ENCODE results near the gene PRSS21.

The PRSS21 gene

DNA sequence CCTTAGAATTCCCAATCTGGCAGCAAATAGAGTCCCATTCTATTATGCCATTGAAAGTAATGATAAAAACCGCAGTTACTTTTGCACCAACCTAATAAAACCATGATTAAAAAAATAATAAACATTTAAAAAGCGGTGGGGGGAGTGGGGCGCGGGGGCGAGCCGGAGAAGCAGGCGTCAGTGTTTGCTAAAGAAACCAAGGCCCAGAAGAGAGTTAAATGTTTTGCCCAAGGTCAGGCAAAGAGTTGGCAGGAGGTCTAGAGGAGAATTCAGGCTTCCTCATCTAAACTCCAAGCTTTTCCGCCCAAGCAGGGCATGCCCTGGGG is 50.6 kb downstream of the PRSS21 start:
- H3K9me3 Mint-ChIP-seq, result no peaks in the 10 kb centered on the region
- peak overlapping the region; percentile 88 for H3K4me3 Mint-ChIP-seq
- peak overlapping the region; percentile 91 for H3K27ac Mint-ChIP-seq (ENCODE audit: low read depth)
- no peaks in the 10 kb centered on the region for H3K27me3 Mint-ChIP-seq
- DNase-seq (ENCODE audit: low spot score in 2 of 2) (no peak), ATAC-seq (replicated peaks; ENCODE audit: extremely low read depth, poor library complexity, severe bottlenecking) (no peak)
- H3K36me3 Mint-ChIP-seq (ENCODE audit: insufficient read depth), result peaks cover 2% of the 10 kb centered on the region
- peaks cover 6% of the 10 kb centered on the region for H3K4me1 Mint-ChIP-seq

GRCh38 chr16:2867987-2868789 is 51.2 kb downstream of the PRSS21 start:
- Mint-ChIP-seq H3K27me3 (no peaks in the 10 kb centered on the region), H3K4me1 (peaks cover 6% of the 10 kb centered on the region), H3K9me3 (no peaks in the 10 kb centered on the region), H3K27ac (ENCODE audit: low read depth) (peak overlapping the region; percentile 91), H3K4me3 (peak overlapping the region; percentile 88), H3K36me3 (ENCODE audit: insufficient read depth) (peaks cover 2% of the 10 kb centered on the region)
- ATAC-seq (replicated peaks; ENCODE audit: extremely low read depth, poor library complexity, severe bottlenecking), result peak; percentile 92
- peak; percentile 96 to 97 for DNase-seq (ENCODE audit: low spot score in 2 of 2)
